Raji (cell line): ENCODE data around the gene CALU.

ENCODE experiments used
- POLR2A ChIP-seq: IDR thresholded peaks from 2 replicates; pipeline ENCODE4 v1.6.1; 2011; ENCODE audit warnings: low read depth, low read length, control low read depth; ENCODE audit not compliant: insufficient read depth

Gene CALU

DNA sequence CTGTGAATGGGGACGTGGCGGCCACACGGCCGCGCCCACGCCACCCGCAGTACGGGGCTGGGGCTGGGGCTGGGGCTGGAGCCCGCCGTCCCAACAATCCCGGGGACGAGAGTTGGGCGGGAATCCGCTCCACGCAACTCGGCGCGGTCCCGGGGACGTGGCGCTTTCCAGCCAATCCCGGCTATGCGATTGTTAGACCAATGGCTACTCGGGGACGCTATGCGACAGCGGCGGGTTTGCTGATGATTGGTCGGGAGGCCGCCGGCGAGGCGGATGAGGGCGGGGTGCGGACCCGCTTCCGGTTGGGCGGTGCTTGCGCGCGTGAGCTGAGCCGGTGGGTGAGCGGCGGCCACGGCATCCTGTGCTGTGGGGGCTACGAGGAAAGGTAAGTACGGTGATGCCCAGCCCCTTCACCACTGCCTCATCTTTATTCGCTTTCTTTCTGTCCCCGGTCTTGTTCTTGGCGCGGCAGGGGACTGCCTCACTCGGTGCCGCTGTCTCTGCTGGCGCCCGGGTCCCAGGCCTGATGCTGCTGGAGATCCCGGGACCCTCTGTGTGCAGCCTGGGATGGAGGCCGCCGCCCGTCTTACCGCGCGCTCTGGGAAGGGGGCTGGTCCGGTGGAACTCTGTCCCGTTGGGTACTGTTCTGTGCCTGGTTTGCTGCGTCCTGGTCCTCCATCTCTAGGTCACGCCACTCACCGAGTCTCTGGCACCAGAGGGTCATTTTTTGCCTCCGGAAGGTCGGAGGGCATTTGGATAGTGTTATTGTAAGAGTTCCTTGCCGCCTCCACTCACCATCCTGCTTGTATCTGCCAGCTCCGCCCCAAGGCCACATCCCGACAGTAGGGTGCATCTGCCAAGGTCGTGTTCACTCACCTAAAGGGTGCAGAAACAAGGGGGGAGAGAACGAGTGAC, at the start of gene CALU:
CALU (plus strand) TSS at position 312 of the 915 bp plus-strand sequence. CDS start 9,225 bp downstream, outside the sequence.
- TF ChIP-seq POLR2A: peak; percentile 96

DNA sequence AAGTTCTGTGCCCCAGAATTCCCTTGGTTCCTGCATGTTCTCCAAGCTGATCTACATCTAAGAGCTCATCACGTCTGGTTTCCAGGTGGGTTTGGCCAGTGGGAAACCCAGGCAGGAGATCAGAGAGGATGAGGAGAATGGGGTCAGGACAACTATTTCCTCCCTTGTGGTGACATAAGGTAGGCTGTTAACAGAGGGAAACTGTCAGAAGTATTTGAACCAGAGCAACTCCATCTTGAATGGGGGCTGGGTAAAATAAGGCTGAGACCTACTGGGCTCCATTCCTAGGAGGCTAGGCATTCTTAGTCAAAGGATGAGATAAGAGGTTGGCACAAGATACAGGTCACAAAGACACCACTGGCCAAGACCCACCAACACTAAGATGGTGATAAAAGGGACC, 47.9 kb upstream of the CALU start:
- TF ChIP-seq POLR2A: no peak

DNA sequence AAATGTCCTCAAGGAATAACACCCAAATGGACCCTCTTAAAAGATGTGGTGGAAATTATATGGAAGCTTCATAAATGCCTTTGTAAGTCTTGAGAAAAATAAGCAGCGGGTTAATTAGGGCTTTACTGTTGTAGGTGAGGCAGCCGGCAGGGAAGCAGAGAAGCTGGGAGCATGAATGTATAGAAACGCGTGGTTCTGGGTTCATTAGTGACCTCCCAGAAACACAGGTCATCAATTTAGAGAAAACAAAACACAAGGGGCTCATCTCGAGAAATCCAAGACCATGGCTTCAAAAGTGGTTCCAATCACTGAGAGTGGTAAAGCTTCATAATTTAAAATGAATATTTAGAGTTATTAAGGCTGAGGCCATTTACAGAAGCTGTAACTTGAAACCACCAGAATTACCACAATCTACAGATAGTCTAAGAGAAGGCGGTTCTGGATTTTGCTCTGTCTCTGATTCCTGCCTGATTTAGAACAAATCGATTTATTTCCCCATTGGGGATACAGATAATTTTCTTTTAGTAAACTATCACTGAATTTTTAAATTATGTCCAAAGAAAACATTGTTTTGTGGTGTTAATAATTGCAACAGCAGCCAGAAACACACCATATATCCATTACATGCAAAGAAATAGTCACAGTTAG, 46.4 kb upstream of the CALU start:
- TF ChIP-seq POLR2A: no peak

DNA sequence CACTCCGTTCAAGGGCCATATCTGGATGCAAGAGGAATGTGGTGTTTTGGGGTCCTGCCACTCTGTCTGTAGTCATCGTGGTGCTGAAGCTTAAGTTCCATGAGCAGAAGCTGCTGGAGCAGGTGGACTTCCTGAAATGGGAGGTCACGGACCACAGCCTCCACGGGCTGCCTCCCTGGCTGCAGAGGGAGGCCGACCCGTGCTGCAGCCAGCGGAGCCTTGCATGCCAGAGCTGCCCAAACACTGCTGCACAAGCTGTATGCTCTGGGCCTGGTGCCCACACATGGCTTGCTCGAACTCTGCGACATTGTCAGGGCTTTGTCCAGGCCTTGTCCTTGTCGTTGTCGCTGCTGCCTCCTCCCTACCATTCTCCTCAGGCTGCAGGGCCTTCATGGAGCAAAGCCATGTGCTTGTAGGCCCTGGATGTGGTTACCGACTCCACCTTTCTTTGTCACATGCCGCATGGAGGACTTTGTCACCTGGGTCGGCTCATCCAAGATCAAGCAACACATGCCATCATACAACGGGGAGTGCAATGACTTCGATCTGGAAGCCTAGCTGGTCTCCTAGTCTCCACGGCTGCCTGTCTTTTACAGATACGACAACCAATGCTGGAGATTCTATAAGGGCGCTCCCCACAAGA, 45.7 kb upstream of the CALU start:
- TF ChIP-seq POLR2A: no peak

DNA sequence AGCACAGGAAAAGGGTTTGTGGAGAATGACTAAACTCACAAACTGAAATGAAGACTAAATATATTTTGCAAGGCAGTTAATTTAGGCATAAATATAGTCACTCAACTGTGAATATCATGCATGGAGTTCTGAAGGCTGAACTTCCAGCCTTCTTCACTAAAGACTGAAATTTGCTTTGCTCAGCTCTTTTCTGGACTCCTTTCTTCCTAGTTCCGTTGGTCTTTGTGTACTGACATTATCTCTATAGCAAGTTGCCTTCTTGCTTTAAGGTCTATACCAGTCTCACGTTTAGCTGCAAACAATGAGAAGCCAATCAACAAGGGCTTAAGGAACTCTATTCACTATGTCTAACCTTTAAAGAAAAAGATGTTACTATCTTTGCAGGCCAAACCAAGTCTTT, 44.4 kb upstream of the CALU start:
- no peak for TF ChIP-seq POLR2A

DNA sequence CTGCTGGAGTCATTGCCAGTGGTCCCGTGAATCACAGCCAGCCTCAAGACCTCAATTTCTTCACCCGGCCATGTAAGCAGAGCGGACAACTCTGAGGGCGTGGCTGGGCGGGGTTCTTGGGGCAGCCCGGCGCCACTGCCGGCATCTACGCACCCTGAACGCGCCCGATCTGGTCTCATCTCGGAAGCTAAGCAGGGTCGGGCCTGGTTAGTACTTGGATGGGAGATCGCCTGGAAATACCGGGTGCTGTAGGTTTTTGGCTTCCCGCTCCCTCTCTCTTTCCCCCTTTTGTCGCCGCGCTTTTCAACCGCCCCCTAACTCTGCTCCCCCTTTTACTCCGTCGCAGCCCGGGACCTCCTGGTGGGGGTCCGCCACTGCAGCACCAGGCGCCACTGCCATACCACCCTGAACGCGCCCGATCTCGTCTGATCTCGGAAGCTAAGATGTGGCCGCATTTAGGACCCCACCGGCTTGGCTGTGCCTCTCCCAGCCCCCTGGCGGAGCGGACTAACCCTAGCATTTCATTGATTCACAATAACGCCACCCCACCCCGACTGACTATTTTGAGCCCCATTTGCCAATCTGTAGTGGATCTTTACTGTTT, 41.8 kb upstream of the CALU start:
- TF ChIP-seq POLR2A: no peak

DNA sequence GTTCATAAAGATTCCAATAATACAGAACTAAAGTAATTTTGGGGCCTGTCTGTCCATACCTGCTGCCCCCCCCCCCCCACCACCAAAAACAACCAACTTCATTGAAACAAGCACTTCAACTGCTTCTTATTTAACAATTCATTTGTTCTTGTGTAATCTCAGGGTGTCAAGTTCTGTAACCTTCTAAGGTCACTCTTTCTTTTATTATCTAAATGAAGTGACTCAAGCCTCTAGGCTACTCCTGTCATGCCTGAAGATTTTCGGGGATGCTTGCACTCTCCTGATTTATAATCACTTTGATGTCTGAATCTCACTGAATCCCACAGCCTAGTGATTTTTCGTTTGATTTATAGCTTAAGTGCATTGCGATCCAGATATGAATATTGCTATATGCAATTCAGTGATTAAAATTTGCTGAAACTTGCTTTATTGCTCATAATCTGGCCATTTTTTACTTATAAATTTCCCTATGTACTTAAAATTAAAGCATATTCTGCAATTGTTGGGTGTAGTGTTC, 39.9 kb upstream of the CALU start:
- no peak for TF ChIP-seq POLR2A

DNA sequence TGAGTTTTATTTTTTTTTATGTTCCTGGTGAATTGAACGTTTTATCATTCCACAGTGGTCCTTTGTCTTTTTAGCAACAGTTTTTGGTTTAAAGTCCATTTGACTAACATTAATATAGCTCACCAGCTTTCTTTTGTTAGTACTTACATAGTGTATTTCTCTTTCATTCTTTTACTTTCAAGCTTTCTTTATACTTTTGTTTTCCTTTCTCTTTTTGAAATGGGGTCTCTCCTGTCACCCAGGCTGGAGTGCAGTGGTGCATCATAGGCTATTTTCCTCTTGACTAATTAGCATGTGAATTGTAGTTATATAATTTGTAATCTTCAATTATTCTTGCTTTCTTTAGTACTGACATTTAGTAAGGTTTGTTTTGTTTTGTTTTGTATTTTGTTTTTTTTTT, 39.3 kb upstream of the CALU start:
- TF ChIP-seq POLR2A: no peak

DNA sequence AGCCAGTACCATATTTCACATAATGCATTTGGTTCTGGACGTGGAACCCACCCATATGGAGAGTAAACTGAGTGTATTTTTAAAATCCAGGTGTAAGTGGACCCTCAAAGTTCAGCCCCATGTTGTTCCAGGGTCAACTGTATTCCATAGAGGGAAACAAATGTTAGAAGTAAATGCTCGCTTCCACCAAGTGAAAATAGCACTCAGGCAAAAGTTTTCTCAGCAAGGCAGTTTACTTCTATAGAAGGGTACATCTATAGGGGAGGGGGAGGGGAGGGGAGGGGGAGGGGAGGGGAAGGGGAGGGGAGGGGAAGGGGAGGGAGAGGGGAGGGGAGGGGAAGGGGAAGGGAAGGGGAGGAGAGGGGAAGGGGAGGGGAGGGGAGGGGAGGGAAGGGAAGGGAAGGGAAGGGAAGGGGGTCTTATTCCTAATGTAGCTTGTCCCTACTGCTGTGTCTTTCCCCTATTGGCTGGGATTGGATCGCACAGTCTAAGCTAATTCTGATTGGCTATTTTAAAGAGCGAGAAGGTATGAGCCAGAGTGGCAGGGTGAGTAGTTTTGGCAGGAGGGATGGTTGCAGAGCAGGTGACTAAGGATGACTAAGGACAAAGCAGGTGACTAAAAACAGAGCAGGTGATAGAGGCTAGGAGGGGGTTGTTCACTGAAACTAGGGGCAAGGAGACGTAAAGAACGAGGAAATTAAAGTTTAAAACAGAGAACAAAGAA, 37.9 kb upstream of the CALU start:
- TF ChIP-seq POLR2A: no peak

DNA sequence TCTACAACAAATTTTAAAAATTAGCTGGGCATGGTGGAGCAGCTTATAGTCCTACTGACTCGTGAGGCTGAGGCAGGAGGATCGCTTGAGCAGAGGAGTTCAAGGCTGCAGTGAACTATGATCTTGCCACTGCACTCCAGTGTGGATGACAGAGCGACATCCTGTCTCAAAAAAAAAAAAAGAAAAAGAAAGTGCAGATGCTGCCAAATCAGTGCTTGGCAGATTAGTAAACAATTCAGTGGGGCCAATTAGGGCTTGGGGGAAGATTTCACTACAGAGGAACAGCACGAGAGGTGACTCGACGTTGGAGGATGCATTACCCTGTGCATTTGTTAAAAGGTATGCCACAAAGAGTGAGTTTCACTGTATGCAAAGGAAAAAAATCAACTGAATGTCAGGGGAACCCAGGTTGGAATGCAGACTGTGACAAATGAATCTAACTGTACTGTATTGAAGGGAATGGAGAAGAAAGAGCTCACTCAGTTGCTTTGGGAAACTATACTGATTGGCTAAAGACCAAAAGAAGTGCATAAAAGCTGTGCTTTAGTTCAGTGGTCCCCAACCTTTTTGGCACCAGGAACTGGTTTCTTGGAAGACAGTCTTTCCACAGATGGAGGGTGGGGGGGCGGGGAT, 35.4 kb upstream of the CALU start:
- no peak for TF ChIP-seq POLR2A

DNA sequence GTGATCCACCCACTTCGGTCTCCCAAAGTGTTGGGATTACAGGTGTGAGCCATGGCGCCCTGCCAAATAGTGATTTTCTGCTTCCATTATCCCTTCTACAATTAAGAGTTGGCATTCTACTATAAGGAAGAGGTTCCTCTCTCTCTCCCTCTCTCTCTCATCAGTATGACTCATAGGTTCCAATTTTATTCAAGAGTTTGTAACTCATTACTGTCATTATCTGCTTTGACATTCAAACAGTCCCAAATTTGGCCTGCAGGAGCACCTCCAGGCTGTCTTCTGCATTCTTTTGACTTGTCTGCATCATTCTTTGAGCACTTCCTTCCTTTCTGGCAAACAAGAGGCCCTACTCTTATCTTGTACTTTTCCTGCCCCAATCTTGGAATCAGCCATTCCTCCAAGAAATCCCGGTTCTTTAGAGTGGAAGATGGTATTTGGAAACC, 33.2 kb upstream of the CALU start:
- TF ChIP-seq POLR2A: no peak

DNA sequence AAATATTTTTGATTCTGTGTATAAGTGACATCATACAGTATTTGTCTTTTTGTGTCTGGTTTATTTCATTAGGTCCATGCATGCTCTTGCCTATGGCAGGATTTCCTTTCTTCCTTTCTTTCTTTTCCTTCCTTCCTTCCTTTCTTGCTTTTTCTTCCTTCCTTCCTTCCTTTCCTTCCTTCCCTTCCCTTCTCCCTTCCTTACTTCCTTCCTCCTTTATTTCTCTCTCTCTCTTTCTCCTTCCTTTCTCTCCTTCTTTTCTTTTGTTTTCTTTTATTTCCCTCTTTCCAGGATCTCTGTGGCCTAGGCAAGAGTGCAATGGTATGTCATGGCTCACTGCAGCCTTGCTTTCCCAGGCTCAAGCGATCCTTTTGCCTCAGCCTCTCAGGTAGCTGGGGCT, 31.4 kb upstream of the CALU start:
- no peak for TF ChIP-seq POLR2A

DNA sequence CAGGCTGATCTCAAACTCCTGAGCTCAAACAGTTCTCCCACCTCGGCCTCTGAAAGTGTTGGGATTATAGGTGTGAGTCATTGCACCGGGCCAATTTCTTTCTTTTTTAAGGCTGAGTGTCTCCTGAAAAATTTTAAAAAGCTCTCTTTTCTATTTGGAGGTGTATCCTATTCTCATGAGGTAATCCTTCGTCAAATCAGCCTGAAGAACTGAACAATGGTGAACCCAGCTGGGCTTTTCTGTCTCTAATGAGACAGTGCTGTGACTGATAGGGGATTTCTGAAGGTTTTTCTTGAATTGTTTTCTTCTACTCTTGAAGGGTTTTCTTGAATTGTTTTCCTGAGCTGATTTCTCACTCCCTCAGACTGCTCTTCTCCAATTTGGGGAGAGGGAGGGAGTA, 30.9 kb upstream of the CALU start:
- TF ChIP-seq POLR2A: no peak

DNA sequence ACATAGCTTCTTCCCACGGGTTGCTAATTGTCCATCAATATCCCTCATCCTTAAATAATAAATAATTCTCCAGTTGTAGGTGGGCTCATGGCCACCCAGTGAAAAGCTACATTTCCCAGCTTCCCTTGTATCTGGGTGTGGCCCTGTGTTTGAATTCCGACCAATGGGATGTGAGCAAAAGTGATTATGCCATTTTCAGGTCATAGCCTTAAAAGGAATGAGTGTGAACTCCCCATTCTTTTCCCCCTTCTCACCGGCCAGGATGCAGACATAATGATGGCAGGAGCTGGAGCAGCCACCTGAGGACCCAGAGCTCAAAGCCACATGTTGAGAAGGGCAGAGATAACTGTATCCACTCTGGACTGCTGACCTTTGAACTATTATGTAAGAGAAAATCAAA, 30.3 kb upstream of the CALU start:
- TF ChIP-seq POLR2A: no peak

DNA sequence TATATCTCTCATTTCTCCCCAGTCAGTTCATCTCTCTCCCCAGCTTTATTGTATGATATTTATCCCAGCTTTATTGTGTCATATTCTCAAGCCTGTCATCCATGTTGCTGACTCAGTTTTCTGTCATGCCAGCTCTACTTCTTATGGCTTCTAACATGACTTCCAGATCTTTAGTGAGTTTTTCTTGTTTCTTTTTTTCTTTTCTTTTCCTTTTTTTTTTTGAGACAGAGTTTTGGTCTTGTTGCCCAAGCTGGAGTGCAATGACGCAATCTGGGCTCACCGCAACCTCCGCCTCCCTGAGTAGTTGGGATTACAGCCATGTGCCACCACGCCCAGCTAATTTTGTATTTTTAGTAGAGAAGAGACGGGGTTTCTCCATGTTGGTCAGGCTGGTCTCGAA, 28.7 kb upstream of the CALU start:
- no peak for TF ChIP-seq POLR2A

DNA sequence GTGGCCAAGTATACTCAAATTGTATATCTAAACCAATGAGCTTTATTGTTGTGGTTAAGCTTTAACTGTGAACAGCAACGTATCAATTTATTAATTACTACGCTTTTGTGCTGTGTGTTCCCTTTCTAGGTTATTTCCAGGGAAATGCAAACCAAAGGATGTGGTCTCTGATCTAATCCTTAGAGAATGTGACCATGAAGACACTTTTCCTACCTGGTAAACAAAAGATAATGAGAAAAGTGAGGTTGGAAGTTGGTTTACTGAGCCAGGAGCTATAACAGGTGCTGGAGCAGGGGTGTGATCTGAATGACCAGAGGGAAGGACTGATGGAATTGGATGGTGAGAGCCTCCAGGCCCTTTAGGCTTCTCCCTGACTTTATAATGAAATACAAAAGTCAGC, 25.4 kb upstream of the CALU start:
- no peak for TF ChIP-seq POLR2A
